ENCODE measurements around the gene NRXN3.

DNA sequence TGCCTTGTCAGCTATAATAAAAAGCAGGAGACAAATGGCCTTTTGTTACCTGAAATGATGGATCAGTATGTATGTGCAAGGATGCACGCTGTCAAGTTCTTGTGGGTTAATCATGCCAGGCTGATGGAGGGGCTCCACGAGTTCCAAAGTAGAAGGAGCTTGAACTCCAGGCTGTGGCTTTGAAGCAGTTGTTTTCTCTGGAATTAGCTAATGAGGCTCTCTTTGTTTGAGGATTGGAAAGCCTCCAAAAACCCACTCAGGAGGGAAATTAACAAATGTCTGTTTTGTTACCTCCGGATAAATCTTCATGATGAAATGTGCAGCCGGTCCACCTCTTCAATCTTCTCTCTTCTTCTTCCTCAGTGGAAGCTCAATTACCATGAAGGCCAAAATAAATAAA, 1435.7 kb downstream of the NRXN3 start:
- TF ChIP-seq, protein P1, sequence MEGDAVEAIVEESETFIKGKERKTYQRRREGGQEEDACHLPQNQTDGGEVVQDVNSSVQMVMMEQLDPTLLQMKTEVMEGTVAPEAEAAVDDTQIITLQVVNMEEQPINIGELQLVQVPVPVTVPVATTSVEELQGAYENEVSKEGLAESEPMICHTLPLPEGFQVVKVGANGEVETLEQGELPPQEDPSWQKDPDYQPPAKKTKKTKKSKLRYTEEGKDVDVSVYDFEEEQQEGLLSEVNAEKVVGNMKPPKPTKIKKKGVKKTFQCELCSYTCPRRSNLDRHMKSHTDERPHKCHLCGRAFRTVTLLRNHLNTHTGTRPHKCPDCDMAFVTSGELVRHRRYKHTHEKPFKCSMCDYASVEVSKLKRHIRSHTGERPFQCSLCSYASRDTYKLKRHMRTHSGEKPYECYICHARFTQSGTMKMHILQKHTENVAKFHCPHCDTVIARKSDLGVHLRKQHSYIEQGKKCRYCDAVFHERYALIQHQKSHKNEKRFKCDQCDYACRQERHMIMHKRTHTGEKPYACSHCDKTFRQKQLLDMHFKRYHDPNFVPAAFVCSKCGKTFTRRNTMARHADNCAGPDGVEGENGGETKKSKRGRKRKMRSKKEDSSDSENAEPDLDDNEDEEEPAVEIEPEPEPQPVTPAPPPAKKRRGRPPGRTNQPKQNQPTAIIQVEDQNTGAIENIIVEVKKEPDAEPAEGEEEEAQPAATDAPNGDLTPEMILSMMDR (conservative IDR thresholded peaks at IDR 0.05 in 1 of 2, IDR thresholded peaks at IDR 0.05 in 1 of 2; ENCODE audit: low read depth in 1 of 2, low read length in 2 of 2): no peak
- no peak for TF ChIP-seq EZH2 (IDR thresholded peaks at IDR 0.05; ENCODE audit: low read length, missing control alignments)

All from fibroblast of lung (primary cell).